HG02973 (cell line): ENCODE results near the gene DGKE.

Source experiments
- ATAC-seq: cut with Tn5 transposase; IDR thresholded peaks from one replicate; pipeline ENCODE4 v1.9.1; 2021; ENCODE audit warnings: moderate library complexity; ENCODE audit not compliant: unreplicated experiment

Gene DGKE

DNA sequence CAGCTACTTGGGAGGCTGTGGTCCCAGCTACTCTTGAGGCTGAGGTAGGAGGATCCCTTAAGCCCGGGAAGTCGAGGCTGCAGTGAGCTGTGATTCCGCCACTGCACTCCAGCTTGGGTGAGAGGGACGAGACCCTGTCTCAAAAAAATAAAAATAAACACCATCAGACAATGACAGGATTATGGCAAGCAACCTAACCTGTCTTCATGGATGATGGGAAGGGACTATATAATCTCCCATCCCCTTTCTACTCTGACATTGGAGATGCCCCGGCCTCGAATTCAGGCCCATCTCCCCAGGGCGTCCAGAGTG lies 79.0 kb downstream of the DGKE start:
- ATAC-seq = no peak

DNA sequence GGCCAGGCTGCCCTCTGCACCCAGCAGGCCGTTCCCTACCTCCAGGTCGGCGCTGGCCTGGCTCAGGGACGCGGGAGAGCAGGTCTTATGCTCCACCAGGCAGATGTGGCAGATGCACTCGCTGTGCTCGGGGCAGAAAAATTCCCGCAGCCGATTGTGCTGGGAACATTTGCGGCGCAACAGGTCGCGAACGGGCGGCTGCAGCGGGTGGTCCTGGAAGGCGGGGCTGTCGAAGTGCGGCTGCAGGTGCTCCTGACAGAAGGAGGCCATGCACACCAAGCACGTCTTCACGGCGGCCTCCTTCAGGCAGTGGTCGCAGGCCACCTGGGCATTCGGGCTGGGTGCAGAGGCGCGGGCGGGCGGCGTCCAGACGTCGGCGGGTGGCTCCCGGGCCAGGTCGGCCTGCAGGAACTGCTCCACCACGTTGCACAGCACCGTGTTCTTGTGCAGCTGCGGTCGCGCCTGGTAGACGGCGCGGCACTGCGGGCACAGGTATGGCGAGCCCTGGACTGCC lies 79.5 kb downstream of the DGKE start:
- ATAC-seq = peak; percentile 28

DNA sequence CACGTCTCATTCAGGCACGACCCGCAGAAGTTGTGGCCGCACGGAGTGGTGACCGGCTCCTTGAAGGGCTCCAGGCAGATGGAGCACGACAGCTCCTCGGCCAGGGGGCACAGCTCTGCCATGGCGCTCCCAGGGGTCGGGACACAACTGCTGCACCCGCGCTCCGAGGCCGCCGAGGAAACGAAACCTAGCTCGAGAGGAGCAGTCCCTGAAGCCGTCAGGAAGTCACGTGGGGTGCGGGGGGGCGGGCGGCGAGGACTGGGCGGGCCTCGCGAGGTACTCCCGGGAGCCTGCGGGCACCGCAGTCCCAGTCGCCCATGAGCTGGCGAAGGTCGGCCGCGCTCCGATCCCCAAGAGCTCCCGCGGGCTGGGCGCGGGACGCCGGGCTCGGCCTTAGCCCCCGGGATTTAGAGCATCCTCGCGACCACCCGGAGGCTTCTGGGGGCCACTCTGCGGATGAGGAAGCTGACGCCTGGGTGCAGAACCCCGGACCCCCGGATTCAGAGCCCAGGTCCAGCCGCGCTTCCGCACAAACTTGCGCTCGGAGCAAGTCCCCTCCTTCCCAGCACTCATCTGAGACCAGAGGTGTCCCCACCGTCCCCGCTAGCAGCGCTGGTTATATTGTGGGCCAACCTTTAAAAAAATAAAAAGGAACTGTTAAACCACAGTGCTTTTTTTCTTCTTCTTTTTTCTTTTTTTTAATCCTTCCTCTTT lies 80.1 kb downstream of the DGKE start, which contains the start of gene TRIM25:
TRIM25 (minus strand) TSS at position 183 of the 714 bp plus-strand sequence; CDS start at position 122, 61 bp downstream.
- ATAC-seq = peak; percentile 69

DNA sequence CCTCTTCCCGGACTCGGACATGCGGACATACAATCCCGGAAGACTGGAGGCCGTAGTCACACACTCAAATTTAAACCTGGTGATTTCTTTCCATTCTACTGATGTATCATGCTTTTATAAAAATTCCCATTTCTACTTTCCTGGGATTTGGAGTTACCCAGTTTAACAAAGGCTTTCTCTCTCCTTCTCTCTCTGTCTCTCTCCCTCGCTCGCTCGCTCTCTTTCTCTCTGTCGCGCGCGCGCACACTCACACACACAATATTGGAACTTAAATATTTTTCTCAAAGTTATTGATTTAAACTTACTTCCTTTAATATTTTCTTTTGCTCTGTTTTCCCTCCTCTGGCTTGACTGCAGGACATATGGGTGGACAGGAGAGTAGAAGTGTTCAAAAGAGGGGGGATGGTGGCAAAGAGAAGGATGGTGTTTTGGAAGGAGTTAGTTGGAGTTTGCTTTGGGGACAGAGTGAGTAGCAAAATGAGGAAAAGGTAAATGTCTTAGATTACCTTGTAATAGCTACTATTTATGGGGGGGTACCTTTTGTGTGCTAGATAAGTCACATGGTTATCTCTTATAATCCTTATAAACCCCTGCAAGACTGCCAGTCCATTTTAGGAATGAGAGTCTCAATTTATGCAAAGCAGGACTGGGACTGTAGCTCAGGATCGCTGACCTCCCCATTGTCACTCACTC lies 80.8 kb downstream of the DGKE start:
- no peak for ATAC-seq

DNA sequence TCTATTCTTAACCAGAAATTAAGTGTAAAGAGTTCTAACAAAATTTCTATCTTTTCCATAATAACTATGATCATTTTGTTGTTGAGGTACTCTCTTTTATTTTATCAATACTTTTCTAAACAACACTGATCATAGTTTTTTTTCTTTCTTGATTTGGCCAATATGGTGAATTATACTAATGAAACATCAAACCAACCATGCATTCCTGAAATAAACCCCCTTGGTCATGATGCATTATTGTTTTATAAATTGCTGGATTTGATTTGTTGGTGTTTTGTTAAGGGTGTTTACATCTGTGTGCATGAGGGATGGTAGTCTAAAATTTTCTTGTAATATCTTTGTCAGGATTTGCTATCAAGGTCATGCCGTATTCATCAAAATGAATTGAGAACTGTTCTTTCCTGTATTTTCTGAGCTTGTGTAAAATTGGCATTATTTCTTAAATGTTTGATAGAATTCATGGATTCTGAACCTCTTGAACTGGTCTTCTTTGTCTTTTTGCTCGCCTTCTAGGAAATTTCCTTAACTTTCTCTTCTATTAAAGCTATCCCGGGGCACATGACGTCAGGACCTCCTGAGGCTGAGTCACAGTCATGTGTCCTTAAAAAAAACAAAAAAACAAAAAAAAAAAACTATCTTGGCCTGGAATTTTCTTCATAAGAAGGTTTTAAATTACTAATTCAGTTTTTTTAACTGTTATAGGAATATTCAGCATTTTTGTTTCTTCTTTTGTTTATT lies 83.8 kb downstream of the DGKE start:
- ATAC-seq = no peak

DNA sequence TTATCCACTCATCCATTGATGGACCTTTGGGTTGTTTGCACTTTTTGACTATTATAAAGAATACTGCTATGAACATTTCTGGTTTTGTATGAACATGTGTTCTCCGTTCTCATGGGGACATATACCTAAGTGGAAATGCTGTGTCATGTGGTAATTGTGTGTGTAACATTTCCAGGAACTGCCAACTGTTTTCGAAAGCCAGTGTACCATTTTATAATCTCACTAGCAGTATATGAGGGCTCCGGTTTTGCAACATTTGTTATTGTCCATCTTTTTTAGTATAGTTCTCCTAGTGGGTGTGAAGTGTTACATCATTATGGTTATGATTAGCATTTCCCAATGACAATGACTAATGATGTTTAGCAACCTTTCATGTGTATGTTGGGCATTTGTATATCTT lies 85.0 kb downstream of the DGKE start:
- ATAC-seq = no peak
